ENCODE measurements around the gene CACNA1C.

- TF ChIP-seq GATA2 (IDR thresholded peaks at IDR 0.05; ENCODE audit: low read depth, low read length) (no peak), GATA3 (IDR thresholded peaks at IDR 0.05; ENCODE audit: low read depth, low read length) (no peak)
Observed at GRCh38 chr12:2356601-2357125, 303.9 kb downstream of the CACNA1C start.
